ENCODE results near the gene SCFD2.
"Not testable (repeated sequence)": the region's sequence is repeated elsewhere in the genome, so short reads cannot be mapped to it uniquely, and the experiment has no call there.

Gene SCFD2

DNA sequence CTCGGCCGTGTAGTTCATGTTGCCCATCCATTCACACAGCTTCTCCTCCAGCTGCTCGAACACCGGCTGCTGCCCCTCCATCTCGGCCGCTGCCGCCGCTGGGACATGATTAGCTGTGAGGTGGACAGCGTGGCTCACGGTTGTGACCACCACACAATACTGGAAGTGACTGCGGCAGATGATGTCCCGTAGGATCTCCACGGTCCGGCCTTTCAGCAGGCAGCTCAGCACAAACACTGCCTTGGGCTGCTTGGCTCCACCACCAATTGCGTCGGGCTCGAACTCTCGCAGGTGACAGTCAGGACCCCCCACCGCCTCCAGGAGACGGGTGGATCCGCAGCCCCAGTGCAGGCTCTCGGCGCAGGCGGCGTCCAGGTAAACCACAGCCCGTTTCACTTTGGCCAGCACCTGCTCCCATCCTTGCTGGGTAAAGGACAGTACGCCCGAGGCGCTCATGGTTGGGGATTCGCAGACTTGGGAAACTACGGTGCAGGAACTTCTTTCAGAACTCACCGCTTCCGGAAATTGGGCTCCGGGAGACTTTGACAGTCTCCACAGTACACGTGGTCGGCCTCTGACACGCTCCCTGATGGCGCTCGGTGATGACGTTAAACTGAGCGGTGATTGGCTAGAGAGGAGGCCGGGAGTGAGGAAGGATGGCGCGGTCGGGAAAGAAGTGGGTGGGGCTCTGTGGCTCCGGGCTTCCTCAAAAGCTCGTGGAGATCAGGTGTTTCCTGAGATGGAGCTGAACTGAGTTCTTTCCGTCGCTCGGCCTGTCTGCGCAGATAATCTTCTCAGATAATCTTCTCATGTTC lies at the start of gene SCFD2:
Gene SCFD2 (minus strand): TSS at position 576 of the 815 bp plus-strand sequence.
- ChIA-PET CTCF (interaction anchor here (0.7 kb wide), 1 partner anchor 868 kb away, joined by 3 read pairs; no protein-coding TSS in a partner anchor), POLR2A (interaction anchor here (1.0 to 1.9 kb wide), 5 partner anchors 9 to 171 kb away, joined by 3 to 14 read pairs (median 4); partner anchors contain the start of gene FIP1L1)
- peak; percentile 95 for DNase-seq (ENCODE audit: extremely low spot score)
- TF ChIP-seq ELF4 (IDR thresholded peaks at IDR 0.05): peak; percentile 41
- TF ChIP-seq ZNF384 (IDR thresholded peaks at IDR 0.05): no peak
- TF ChIP-seq L3MBTL2 (conservative IDR thresholded peaks at IDR 0.05): peak; percentile 88
- no peak for TF ChIP-seq CTBP1 (IDR thresholded peaks at IDR 0.05; ENCODE audit: borderline replicate concordance)
- no peak for TF ChIP-seq ARNT (IDR thresholded peaks at IDR 0.05)
- TF ChIP-seq SUZ12 (IDR thresholded peaks at IDR 0.05): no peak
- TF ChIP-seq FOXM1 (IDR thresholded peaks at IDR 0.05; ENCODE audit: borderline replicate concordance): no peak
- TF ChIP-seq SP1 (IDR thresholded peaks at IDR 0.05): no peak

GRCh38 chr4:53409479-53409878 lies 43.6 kb upstream of the SCFD2 start:
- CTCF ChIA-PET: interaction anchor here (0.6 kb wide), 2 partner anchors 36 to 42 kb away, joined by 3 to 10 read pairs; no protein-coding TSS in a partner anchor
- DNase-seq (ENCODE audit: extremely low spot score): not testable (repeated sequence)
- POLR2A ChIA-PET: interaction anchor here (0.6 kb wide), 1 partner anchor 11 kb away, joined by 4 read pairs; no protein-coding TSS in a partner anchor

DNA sequence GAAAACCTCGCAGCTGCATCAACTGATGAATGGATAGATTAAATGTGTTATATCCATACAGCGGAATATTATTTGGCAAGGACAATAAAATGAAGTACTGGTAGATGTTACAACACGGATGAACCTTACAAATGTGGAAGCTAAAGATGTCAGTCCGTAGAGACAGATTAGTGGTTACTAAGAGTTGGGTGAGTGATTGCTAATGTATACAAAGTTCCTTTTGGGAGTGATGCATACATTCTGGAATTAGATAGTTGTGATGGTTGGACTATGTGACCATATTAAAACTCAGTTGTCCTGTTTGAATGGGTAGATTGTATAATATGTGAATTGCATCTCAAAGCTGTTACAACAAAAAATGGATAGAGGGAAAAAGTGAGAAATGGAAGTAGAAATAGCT lies 14.4 kb upstream of the SCFD2 start:
- no peak for DNase-seq (ENCODE audit: extremely low spot score)
- ChIA-PET CTCF (interaction anchor here (1.0 to 1.6 kb wide), 2 partner anchors 853 to 854 kb away, joined by 3 to 5 read pairs; no protein-coding TSS in a partner anchor), POLR2A (no interaction called here)
- TF ChIP-seq ZNF384 (IDR thresholded peaks at IDR 0.05): no peak
- TF ChIP-seq BHLHE40 (IDR thresholded peaks at IDR 0.05; ENCODE audit: borderline replicate concordance): no peak
- TF ChIP-seq SUZ12 (IDR thresholded peaks at IDR 0.05): no peak
- TF ChIP-seq NFRKB (IDR thresholded peaks at IDR 0.05): no peak
- TF ChIP-seq SP1 (IDR thresholded peaks at IDR 0.05): no peak
- TF ChIP-seq TARDBP (IDR thresholded peaks at IDR 0.05): no peak
- no peak for TF ChIP-seq FOXA1 (IDR thresholded peaks at IDR 0.05)
- no peak for TF ChIP-seq FOXM1 (IDR thresholded peaks at IDR 0.05; ENCODE audit: borderline replicate concordance)
- no peak for TF ChIP-seq ARNT (IDR thresholded peaks at IDR 0.05)
- no peak for TF ChIP-seq HDGF (IDR thresholded peaks at IDR 0.05; ENCODE audit: borderline replicate concordance)
- no peak for TF ChIP-seq PKNOX1 (IDR thresholded peaks at IDR 0.05)
- TF ChIP-seq LEF1 (IDR thresholded peaks at IDR 0.05; ENCODE audit: borderline replicate concordance): no peak
- no peak for TF ChIP-seq FOXK2 (IDR thresholded peaks at IDR 0.05)
- TF ChIP-seq ELF4 (IDR thresholded peaks at IDR 0.05): no peak
- TF ChIP-seq L3MBTL2 (conservative IDR thresholded peaks at IDR 0.05): no peak
- TF ChIP-seq CTBP1 (IDR thresholded peaks at IDR 0.05; ENCODE audit: borderline replicate concordance): no peak

DNA sequence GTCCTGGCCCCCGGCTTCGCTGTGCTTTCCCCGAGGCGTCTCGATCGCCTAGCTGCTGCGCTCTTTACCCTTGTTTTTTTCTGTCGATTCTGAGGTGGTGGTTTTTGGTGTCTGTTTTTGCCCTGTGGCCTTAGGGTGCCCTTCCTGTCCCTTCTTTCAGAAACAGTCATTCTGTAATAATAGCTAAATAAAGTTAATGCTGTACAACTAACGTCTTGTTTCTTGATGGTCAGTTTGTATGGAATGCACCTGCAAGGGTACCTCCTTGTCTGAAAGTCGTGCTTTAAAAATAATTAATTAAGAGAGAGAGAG lies 12.3 kb upstream of the SCFD2 start:
- DNase-seq (ENCODE audit: extremely low spot score): no peak
- CTCF ChIA-PET: no interaction called here
- TF ChIP-seq NFRKB (IDR thresholded peaks at IDR 0.05) (no peak), ZNF384 (IDR thresholded peaks at IDR 0.05) (no peak), TARDBP (IDR thresholded peaks at IDR 0.05) (no peak), L3MBTL2 (conservative IDR thresholded peaks at IDR 0.05) (no peak)
- POLR2A ChIA-PET: interaction anchor here (1.2 to 2.1 kb wide), 4 partner anchors 10 to 325 kb away, joined by 3 to 14 read pairs (median 4); partner anchors contain the start of gene SCFD2

DNA sequence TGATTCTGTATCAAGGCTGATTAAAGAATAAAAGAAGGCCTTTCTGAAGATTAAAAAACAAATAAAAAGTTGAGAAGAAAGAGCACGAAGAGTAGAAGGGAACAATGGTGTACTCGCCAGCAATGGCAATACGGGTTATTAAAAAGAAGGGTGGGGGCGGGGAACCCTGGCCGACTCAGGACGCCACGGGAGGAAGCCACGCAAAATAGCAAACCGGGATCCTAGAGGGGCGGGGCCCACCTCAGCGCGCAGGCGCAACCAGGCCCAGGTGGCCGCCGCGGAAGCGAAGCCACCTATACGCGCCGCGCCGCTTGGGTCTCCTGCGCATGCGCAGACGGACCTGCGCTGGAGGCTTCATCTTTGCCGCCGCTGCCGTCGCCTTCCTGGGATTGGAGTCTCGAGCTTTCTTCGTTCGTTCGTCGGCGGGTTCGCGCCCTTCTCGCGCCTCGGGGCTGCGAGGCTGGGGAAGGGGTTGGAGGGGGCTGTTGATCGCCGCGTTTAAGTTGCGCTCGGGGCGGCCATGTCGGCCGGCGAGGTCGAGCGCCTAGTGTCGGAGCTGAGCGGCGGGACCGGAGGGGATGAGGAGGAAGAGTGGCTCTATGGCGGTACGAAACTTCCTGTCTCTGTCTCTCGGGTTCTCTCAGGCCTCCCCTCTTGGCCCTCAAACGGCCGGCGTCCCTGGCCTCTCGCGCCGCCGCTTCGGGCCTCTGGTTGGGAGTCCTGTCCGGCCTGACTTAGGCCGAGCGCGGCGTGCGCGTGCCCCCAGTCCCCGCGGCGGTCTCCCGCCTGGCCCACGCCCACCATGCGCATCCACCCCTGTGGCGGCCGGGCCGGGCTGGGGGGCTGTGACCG lies 11.7 kb upstream of the SCFD2 start, which contains the start of gene FIP1L1:
Gene FIP1L1 (plus strand): TSS at position 323 of the 852 bp plus-strand sequence. CDS start 198 bp downstream, at position 521.
- CTCF ChIA-PET: interaction anchor here (0.6 kb wide), 1 partner anchor 40 kb away, joined by 7 read pairs; no protein-coding TSS in a partner anchor
- TF ChIP-seq L3MBTL2 (conservative IDR thresholded peaks at IDR 0.05): peak; percentile 87
- TF ChIP-seq SUZ12 (IDR thresholded peaks at IDR 0.05): no peak
- POLR2A ChIA-PET: interaction anchor here (1.2 to 2.1 kb wide), 4 partner anchors 10 to 325 kb away, joined by 3 to 14 read pairs (median 4); partner anchors contain the start of gene SCFD2
- peak; percentile 96 for DNase-seq (ENCODE audit: extremely low spot score)

GRCh38 chr4:53376900-53377299 lies 11.0 kb upstream of the SCFD2 start:
- POLR2A ChIA-PET: interaction anchor here (1.2 to 2.1 kb wide), 4 partner anchors 9 to 326 kb away, joined by 3 to 14 read pairs (median 4); partner anchors contain the start of gene SCFD2
- no peak for DNase-seq (ENCODE audit: extremely low spot score)
- no peak for TF ChIP-seq NFRKB (IDR thresholded peaks at IDR 0.05)
- no peak for TF ChIP-seq FOXK2 (IDR thresholded peaks at IDR 0.05)
- TF ChIP-seq CTBP1 (IDR thresholded peaks at IDR 0.05; ENCODE audit: borderline replicate concordance): no peak
- TF ChIP-seq L3MBTL2 (conservative IDR thresholded peaks at IDR 0.05): no peak
- TF ChIP-seq ELF4 (IDR thresholded peaks at IDR 0.05): no peak
- TF ChIP-seq PKNOX1 (IDR thresholded peaks at IDR 0.05): peak; percentile 69
- TF ChIP-seq SUZ12 (IDR thresholded peaks at IDR 0.05): no peak
- TF ChIP-seq FOXM1 (IDR thresholded peaks at IDR 0.05; ENCODE audit: borderline replicate concordance): no peak
- CTCF ChIA-PET: interaction anchor here (0.6 kb wide), 1 partner anchor 41 kb away, joined by 7 read pairs; no protein-coding TSS in a partner anchor
